Measurements from ENCODE around the gene PRELID3B.

DNA sequence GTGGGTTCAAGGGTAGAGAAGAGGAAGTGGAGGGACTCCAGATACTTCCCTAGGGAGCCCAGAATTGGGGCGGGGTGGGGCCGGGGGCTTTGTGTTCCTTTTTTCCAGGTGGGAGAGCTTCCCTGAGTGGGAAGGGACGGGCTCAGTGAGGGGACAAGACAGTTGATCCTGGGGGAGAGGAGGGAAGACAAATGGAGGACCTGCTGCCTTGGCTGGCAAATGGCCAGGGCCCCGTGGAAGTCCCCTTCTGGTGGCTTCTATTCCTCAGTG lies 38.2 kb downstream of the PRELID3B start:
- TF ChIP-seq, protein P1, sequence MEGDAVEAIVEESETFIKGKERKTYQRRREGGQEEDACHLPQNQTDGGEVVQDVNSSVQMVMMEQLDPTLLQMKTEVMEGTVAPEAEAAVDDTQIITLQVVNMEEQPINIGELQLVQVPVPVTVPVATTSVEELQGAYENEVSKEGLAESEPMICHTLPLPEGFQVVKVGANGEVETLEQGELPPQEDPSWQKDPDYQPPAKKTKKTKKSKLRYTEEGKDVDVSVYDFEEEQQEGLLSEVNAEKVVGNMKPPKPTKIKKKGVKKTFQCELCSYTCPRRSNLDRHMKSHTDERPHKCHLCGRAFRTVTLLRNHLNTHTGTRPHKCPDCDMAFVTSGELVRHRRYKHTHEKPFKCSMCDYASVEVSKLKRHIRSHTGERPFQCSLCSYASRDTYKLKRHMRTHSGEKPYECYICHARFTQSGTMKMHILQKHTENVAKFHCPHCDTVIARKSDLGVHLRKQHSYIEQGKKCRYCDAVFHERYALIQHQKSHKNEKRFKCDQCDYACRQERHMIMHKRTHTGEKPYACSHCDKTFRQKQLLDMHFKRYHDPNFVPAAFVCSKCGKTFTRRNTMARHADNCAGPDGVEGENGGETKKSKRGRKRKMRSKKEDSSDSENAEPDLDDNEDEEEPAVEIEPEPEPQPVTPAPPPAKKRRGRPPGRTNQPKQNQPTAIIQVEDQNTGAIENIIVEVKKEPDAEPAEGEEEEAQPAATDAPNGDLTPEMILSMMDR (conservative IDR thresholded peaks at IDR 0.05; ENCODE audit: low read length), result no peak
- TF ChIP-seq EZH2phosphoT487 (IDR thresholded peaks at IDR 0.05; ENCODE audit: borderline replicate concordance), result no peak

Data from Loucy (cell line).